ENCODE data around the gene HADHA.

HADHA gene
- total RNA-seq: 121 to 173 (median 154) reads per million in 9 experiments

DNA sequence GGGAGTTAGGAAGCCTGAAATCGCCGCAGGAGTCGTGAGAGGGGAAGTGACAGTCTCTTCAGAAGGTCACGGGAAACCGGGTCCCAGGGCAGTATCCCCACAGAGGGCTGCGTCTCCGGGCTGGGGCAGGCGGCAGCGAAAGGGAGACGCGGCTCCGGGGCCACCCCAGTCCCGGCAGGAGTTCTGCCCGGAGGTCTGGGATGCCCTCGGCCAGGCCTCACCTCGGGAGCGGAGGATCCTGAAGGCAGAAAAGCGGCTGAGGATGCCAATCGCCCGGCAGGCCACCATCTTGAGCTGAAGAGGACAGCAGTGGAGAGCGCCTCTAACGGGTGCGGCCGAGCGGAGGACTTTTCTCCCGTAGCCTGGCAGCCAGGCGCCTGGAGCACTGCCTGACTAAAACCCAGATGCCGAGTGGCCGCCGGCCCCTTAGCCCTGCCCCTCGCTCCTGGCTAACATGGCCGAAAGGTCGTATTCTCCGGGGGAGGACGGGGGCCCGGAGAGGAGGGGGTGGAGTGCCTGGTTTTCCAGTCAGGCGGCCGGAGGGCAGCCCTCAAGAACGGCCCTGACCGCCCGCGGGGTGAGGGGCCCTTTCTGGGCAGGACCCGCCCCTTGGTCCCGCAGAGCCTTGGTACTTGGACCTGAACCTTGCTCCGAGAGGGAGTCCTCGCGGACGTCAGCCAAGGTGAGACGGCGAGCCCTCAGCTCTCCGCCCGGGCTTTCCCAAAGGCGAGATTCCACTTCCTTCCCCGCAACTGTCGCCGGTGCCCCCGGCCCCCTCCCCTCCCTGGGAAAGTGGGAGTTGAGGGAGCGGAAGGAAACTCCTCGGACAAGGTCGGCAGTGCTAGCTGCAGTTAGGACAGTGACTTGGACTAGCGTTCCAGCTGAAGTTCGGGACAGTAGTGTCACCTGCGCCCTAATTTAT is at the start of gene HADHA, which contains the start of gene HADHB:
TSS of gene HADHA (minus strand) at position 324 of the 922 bp plus-strand sequence. CDS start at position 288, 36 bp downstream.
TSS of gene HADHB (plus strand) at position 631 of the 922 bp plus-strand sequence. CDS start 9,316 bp downstream, outside the sequence.
- ATAC-seq (replicated peaks) (peak; percentile 80), DNase-seq (peak; percentile 76 to 88 (median 81))
- Mint-ChIP-seq H3K4me1 (ENCODE audit: low read depth in 2 of 2) (peaks cover 43 to 60% of the 10 kb centered on the region in 2 donors), H3K27me3 (no peaks in the 10 kb centered on the region), H3K27ac (peak within 1 kb of the TSS; percentile 100), H3K9me3 (no peaks in the 10 kb centered on the region), H3K36me3 (ENCODE audit: insufficient read depth) (peaks cover 38% of the 10 kb centered on the region), H3K4me3 (peak within 1 kb of the TSS; percentile 99 to 100)

DNA sequence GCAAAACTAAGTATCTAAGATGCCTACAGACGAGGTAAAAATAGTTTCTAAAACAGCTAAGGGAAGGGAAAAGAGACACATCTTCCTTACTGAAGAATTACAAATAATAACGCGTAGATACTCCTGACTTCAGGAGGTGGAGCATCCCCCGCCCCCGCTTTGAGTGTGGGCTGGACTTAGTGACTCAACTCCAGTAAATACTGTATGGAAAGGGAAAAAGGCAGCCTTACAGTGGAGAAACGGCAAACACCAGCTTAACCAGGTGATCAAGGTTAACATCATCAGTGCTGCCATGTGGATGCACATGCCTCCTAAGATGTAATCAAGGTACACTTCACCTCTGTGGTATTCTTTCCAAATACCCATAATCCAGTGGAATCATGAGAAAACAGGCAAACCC is 48.2 kb upstream of the HADHA start:
- Mint-ChIP-seq H3K27ac (no peak overlapping the region), H3K27me3 (no peaks in the 10 kb centered on the region), H3K4me1 (ENCODE audit: low read depth in 2 of 2) (no peaks in the 10 kb centered on the region), H3K36me3 (ENCODE audit: insufficient read depth) (peaks cover 6% of the 10 kb centered on the region), H3K9me3 (no peaks in the 10 kb centered on the region), H3K4me3 (no peak overlapping the region)
- ATAC-seq (replicated peaks) (no peak), DNase-seq (no peak)

DNA sequence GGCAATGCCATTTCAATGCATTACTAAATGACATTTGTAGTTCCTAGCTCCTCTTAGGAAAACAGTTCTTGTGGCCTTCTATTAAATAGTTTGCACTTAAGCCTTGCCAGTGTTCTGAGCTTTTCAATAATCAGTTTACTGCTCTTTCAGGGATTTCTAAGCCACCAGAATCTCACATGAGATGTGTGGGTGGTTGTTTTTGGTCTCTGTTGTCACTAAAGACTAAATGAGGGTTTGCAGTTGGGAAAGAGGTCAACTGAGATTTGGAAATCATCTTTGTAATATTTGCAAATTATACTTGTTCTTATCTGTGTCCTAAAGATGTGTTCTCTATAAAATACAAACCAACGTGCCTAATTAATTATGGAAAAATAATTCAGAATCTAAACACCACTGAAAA is 45.6 kb upstream of the HADHA start:
- H3K9me3 Mint-ChIP-seq: no peaks in the 10 kb centered on the region
- H3K27ac Mint-ChIP-seq: no peak overlapping the region
- no peak for DNase-seq
- no peak overlapping the region for H3K4me3 Mint-ChIP-seq
- H3K36me3 Mint-ChIP-seq (ENCODE audit: insufficient read depth): peaks cover 30% of the 10 kb centered on the region
- no peak for ATAC-seq (replicated peaks)
- no peaks in the 10 kb centered on the region for H3K27me3 Mint-ChIP-seq
- no peaks in the 10 kb centered on the region for H3K4me1 Mint-ChIP-seq (ENCODE audit: low read depth in 2 of 2)

DNA sequence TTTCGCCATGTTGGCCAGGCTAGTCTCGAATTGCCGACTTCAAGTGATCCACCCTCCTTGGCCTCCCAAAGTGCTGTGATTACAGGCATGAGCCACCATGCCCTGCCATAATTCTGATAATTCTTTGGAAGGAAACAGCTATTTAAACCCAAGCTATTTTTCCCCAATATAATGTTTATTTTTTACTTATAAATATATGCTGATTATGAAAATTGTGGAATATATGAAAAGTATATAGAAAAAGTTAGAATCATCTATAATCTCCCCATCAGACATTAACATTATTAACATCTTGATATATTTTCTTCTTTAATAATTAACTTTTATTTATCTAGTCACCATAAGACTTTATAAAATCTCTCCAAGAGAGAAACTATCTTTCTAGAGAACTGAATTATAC is 41.5 kb upstream of the HADHA start:
- no peaks in the 10 kb centered on the region for H3K27me3 Mint-ChIP-seq
- DNase-seq (no peak), ATAC-seq (replicated peaks) (no peak)
- H3K4me1 Mint-ChIP-seq (ENCODE audit: low read depth in 2 of 2): no peaks in the 10 kb centered on the region
- H3K27ac Mint-ChIP-seq: no peak overlapping the region
- H3K9me3 Mint-ChIP-seq: no peaks in the 10 kb centered on the region
- H3K4me3 Mint-ChIP-seq: no peak overlapping the region
- H3K36me3 Mint-ChIP-seq (ENCODE audit: insufficient read depth): peaks cover 70% of the 10 kb centered on the region

DNA sequence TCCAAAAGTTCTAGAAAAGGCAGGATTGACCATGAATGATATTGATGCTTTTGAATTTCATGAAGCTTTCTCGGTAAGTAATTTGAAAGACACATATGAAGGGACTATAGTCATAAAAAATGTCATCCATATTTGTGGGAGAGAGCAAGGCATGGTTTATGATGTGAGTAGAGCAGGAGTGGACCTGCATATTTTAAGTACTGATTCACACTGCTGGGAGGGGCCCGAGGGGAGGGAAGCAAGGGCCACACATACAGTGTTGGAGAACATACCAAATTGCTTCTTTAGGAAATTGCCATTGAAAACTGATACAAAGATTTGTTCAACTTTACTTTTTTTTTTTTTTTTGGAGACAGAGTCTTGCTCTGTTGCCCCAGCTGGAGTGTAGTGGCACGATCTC is 39.7 kb upstream of the HADHA start:
- DNase-seq (no peak), ATAC-seq (replicated peaks) (no peak)
- H3K36me3 Mint-ChIP-seq (ENCODE audit: insufficient read depth): peaks cover 88% of the 10 kb centered on the region
- H3K4me1 Mint-ChIP-seq (ENCODE audit: low read depth in 2 of 2): no peaks in the 10 kb centered on the region
- no peak overlapping the region for H3K27ac Mint-ChIP-seq
- no peak overlapping the region for H3K4me3 Mint-ChIP-seq
- no peaks in the 10 kb centered on the region for H3K9me3 Mint-ChIP-seq
- no peaks in the 10 kb centered on the region for H3K27me3 Mint-ChIP-seq

DNA sequence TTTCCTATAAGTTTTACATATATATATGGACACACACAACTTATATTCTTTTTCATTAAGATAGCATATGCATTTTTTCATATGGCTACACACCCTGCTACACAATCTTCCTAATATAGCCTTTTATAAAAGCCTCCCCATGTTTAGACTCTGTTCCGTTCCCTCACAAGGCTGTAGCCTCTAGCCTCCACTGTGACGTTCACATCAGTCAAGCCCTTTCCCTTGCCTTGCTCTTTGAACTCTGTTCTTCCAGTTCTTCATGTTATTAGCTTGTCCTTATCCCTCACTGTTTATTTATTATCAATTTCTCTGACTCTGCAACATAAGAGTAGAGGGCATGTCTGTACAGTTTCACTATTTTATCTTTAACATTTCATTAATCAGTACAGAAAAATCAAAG is 39.2 kb upstream of the HADHA start:
- Mint-ChIP-seq H3K9me3 (no peaks in the 10 kb centered on the region), H3K4me3 (no peak overlapping the region), H3K4me1 (ENCODE audit: low read depth in 2 of 2) (no peaks in the 10 kb centered on the region), H3K27me3 (no peaks in the 10 kb centered on the region), H3K27ac (no peak overlapping the region), H3K36me3 (ENCODE audit: insufficient read depth) (peaks cover 93% of the 10 kb centered on the region)
- DNase-seq (no peak), ATAC-seq (replicated peaks) (no peak)

DNA sequence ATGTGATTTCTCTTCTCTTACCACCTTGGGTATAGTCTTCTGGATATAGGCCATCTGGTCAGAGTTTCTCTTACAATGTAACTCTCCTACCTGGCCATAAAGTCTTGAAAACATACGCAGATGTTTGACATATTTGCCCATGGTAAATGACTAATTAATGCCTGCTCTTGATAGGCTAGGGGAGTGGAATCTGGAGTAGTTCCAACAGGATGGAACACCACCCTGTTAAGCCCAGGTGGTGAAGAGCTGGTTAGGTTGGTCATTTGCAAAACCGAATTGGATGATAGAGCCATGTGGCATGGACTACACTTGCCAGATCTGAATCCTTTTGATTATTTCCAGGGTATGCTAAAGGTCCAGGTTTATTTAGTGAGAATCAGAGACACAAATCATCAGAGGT is 36.8 kb upstream of the HADHA start:
- peaks cover 86% of the 10 kb centered on the region for H3K36me3 Mint-ChIP-seq (ENCODE audit: insufficient read depth)
- no peak for DNase-seq
- no peak for ATAC-seq (replicated peaks)
- no peaks in the 10 kb centered on the region for H3K27me3 Mint-ChIP-seq
- H3K4me1 Mint-ChIP-seq (ENCODE audit: low read depth in 2 of 2): no peaks in the 10 kb centered on the region
- H3K4me3 Mint-ChIP-seq: no peak overlapping the region
- H3K9me3 Mint-ChIP-seq: no peaks in the 10 kb centered on the region
- H3K27ac Mint-ChIP-seq: peak overlapping the region in 1 of 2 donors; percentile 23

DNA sequence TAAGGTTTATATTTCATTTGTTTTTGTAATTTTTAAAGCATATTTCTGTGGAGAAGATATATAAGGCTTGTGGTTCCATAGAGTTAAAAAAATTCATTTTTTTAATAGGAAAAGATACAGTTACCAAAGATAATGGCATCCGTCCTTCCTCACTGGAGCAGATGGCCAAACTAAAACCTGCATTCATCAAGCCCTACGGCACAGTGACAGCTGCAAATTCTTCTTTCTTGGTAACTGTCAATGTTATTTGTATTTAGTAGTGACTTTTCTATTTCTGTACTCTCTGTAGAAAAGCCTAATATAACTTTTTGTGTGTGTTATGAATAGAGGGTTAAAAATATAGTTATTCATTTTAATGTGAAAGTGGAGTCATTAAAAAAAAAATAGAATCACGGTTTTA is 35.5 kb upstream of the HADHA start:
- no peak overlapping the region for H3K4me3 Mint-ChIP-seq
- no peaks in the 10 kb centered on the region for H3K27me3 Mint-ChIP-seq
- ATAC-seq (replicated peaks) (no peak), DNase-seq (no peak)
- H3K36me3 Mint-ChIP-seq (ENCODE audit: insufficient read depth): peaks cover 75% of the 10 kb centered on the region
- H3K27ac Mint-ChIP-seq: no peak overlapping the region
- no peaks in the 10 kb centered on the region for H3K9me3 Mint-ChIP-seq
- no peaks in the 10 kb centered on the region for H3K4me1 Mint-ChIP-seq (ENCODE audit: low read depth in 2 of 2)

DNA sequence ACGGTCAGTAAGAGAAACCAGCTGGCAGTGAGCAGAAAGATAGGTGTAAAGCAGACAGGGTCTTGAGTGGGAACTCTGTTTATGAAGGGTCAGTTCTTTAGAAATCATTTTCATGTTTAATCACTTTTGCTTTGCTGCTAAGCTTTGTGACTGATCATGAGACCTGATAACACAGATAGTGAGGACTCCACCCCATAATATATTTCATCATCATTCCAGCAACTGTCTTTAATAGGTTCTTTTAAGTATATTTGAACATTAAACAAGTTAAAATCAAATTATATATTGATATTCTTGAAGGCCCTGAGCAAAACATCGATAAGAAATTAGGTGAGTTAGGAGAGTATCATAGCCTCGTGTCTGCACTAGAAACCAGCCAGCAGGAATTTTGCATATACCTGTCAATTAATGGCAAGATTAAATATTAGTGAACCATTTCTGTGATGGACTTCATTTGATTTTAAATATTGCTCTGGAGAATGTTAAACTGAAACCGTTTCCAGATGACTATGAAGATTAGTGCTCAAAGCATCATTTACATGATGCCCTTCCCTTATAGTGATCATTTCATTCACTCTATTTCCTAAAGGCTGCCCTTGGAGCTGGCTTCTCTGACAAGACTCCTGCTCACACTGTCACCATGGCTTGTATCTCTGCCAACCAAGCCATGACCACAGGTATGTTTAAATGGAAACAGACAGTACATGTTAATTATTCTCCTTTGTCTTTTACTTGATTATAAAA is 32.2 kb upstream of the HADHA start:
- no peaks in the 10 kb centered on the region for H3K27me3 Mint-ChIP-seq
- no peaks in the 10 kb centered on the region for H3K4me1 Mint-ChIP-seq (ENCODE audit: low read depth in 2 of 2)
- DNase-seq (no peak), ATAC-seq (replicated peaks) (no peak)
- H3K9me3 Mint-ChIP-seq: no peaks in the 10 kb centered on the region
- H3K4me3 Mint-ChIP-seq: no peak overlapping the region
- H3K36me3 Mint-ChIP-seq (ENCODE audit: insufficient read depth): peaks cover 61% of the 10 kb centered on the region
- no peak overlapping the region for H3K27ac Mint-ChIP-seq

DNA sequence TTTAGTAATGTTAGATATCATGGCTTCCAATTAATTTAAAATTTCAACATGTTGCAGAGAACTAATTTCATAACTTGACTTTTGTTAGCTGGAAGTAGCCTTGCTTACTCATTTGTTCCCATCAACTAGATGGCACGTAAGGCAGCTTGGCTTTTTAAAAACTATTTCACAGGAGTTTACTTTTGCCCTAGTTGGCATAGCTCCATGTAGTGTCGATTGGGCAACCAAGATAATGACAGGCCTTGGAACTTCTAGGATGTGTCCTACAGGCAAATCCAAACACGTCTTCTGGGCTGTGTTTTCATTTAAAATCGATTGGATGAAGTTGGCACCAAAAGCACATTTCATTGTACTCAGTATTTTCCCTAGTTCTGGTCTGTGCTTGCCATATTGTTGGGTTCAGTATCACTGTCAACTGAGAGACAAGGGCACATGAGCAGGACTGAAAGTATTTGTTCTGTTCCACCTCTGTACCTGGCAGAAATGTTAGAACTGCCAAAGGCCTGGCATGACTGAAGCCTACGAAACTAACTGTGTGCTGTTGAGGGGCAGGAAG is 29.7 kb upstream of the HADHA start:
- Mint-ChIP-seq H3K9me3 (no peaks in the 10 kb centered on the region), H3K36me3 (ENCODE audit: insufficient read depth) (peaks cover 47% of the 10 kb centered on the region), H3K4me1 (ENCODE audit: low read depth in 2 of 2) (peaks cover 0 to 4% of the 10 kb centered on the region in 2 donors), H3K4me3 (no peak overlapping the region), H3K27me3 (no peaks in the 10 kb centered on the region), H3K27ac (peak overlapping the region in 1 of 2 donors; percentile 46)
- ATAC-seq (replicated peaks): no peak
- DNase-seq: no peak

DNA sequence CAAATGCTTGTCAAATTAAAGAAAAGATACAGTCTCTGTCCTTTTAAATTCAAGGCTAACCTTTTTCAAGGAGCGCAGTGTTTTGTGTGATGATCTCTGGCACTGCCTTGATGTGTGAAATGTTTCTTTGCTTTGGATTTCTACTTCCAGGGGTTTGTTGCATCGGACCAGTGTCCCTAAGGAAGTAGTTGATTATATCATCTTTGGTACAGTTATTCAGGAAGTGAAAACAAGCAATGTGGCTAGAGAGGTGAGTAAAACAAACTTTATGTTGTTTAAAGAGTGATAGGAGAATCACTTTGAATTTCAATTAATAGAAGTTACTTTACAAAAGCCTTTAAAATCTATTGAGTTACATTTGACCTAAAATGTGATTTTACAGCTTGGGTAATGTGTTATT is 29.1 kb upstream of the HADHA start:
- Mint-ChIP-seq H3K27ac (peak overlapping the region in 1 of 2 donors; percentile 46), H3K4me1 (ENCODE audit: low read depth in 2 of 2) (peaks cover 0 to 4% of the 10 kb centered on the region in 2 donors), H3K36me3 (ENCODE audit: insufficient read depth) (peaks cover 43% of the 10 kb centered on the region), H3K9me3 (no peaks in the 10 kb centered on the region), H3K4me3 (no peak overlapping the region), H3K27me3 (no peaks in the 10 kb centered on the region)
- no peak for DNase-seq
- no peak for ATAC-seq (replicated peaks)

DNA sequence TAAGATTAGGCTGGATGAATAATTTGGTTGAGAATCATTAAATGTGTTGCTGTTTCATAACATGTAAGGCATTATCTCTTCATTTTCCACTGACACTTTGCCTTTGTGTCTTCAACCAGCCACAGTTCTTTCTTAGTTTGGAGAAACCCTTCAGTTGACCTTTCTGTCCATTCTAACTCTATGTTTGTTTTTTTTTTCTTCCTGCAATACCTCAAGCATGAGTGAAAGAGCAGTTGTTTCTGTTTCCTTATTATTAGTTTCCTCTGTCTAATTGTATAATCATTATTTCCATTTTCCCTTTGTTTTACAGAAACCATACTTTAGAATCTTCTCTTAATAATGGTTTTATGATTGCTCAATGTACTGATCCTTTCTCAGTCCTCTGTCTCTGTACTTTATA is 25.9 kb upstream of the HADHA start:
- DNase-seq (no peak), ATAC-seq (replicated peaks) (no peak)
- H3K27ac Mint-ChIP-seq: peak overlapping the region; percentile 1 to 5
- H3K27me3 Mint-ChIP-seq: no peaks in the 10 kb centered on the region
- peaks cover 0 to 4% of the 10 kb centered on the region in 2 donors for H3K4me1 Mint-ChIP-seq (ENCODE audit: low read depth in 2 of 2)
- H3K36me3 Mint-ChIP-seq (ENCODE audit: insufficient read depth): peaks cover 42% of the 10 kb centered on the region
- H3K4me3 Mint-ChIP-seq: no peak overlapping the region
- H3K9me3 Mint-ChIP-seq: no peaks in the 10 kb centered on the region

DNA sequence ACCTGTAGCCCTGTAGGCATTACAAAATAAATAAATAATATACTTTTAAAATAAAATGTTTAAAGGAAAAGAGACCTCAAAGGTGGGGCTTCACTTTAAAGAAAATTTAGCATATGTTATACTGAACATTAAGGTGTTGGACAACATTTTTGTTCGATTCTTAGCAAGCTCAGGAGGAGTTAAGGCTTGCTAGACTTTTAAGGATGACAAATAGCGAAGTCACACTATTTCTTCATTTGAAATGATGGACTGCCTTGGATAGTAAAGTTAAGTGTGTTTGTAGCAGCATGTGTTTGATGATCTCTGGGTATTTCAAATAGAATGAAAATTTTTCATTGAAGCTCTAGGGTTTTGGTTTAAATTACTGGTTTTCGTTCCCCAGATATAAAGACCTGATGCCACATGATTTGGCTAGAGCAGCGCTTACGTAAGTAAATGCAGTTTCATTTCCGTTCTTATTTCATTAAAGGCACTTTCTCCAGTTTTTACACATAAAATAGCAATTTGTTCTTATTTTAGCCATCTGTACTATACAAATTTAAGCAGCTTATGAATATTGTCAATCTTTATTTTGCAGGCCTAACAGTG is 25.2 kb upstream of the HADHA start:
- Mint-ChIP-seq H3K27ac (peak overlapping the region in 1 of 2 donors; percentile 1), H3K4me3 (no peak overlapping the region), H3K4me1 (ENCODE audit: low read depth in 2 of 2) (peaks cover 0 to 4% of the 10 kb centered on the region in 2 donors), H3K27me3 (no peaks in the 10 kb centered on the region), H3K9me3 (no peaks in the 10 kb centered on the region), H3K36me3 (ENCODE audit: insufficient read depth) (peaks cover 48% of the 10 kb centered on the region)
- ATAC-seq (replicated peaks) (no peak), DNase-seq (no peak)
